AG04449 (cell line): ENCODE data around the gene ZCCHC9.
"Not testable (repeated sequence)": the region's sequence is repeated elsewhere in the genome, so short reads cannot be mapped to it uniquely, and the experiment has no call there.

Experiments
- CTCF ChIA-PET: fragments of 350-600 bp; formaldehyde crosslinking; extraction: SDS; loops from one replicate; lab custom pipeline; 2021; ENCODE audit warnings: antibody characterized with exemption; lab: Yijun Ruan, JAX
- POLR2A ChIA-PET: fragments of 400-600, 350-600 bp; formaldehyde crosslinking; extraction: SDS; loops from one replicate; lab custom pipeline; 2020; ENCODE audit warnings: antibody characterized with exemption, inconsistent platforms; lab: Yijun Ruan, JAX
- DNase-seq: peaks from one replicate; pipeline ENCODE4 v3.0.0-alpha.2; 2010; ENCODE audit warnings: low read depth, low spot score
- H3K4me3 ChIP-seq: 2 replicates; pipeline ENCODE4 v1.5.1; 2011; ENCODE audit warnings: low read depth, mild to moderate bottlenecking, control low read depth, low read length
- CTCF ChIP-seq: IDR thresholded peaks from one replicate; pipeline ENCODE4 v1.5.1; 2011; ENCODE audit warnings: mild to moderate bottlenecking, moderate library complexity, low read length, control low read depth, inconsistent platforms; ENCODE audit not compliant: insufficient read depth; ENCODE audit errors: missing control alignments

The ZCCHC9 gene

GRCh38 chr5:81337803-81338202, 36.4 kb downstream of the ZCCHC9 start:
- no peak for TF ChIP-seq CTCF
- DNase-seq = no peak
- POLR2A ChIA-PET = no interaction called here
- H3K4me3 ChIP-seq = no peak overlapping the region
- CTCF ChIA-PET = no interaction called here

GRCh38 chr5:81338213-81338612, 36.8 kb downstream of the ZCCHC9 start:
- POLR2A ChIA-PET, DNase-seq, H3K4me3 ChIP-seq, CTCF ChIA-PET: not testable (repeated sequence)

GRCh38 chr5:81344736-81345135, 43.3 kb downstream of the ZCCHC9 start:
- DNase-seq = no peak
- TF ChIP-seq CTCF = no peak
- ChIA-PET CTCF (no interaction called here), POLR2A (no interaction called here)
- no peak overlapping the region for H3K4me3 ChIP-seq

GRCh38 chr5:81345411-81346003, 44.1 kb downstream of the ZCCHC9 start:
- no peak for TF ChIP-seq CTCF
- DNase-seq = no peak
- CTCF ChIA-PET = interaction anchor here (1.1 kb wide), 1 partner anchor 42 kb away, joined by 3 read pairs; no protein-coding TSS in a partner anchor

GRCh38 chr5:81349161-81349560, 47.8 kb downstream of the ZCCHC9 start:
- no peak for DNase-seq
- CTCF ChIA-PET = no interaction called here
- TF ChIP-seq CTCF = no peak
- H3K4me3 ChIP-seq = no peak overlapping the region
- POLR2A ChIA-PET = no interaction called here

More at GRCh38 chr5:81345411-81346003, 44.1 kb downstream of the ZCCHC9 start:
- no peak overlapping the region for H3K4me3 ChIP-seq
- POLR2A ChIA-PET = no interaction called here

GRCh38 chr5:81350507-81350906, 49.1 kb downstream of the ZCCHC9 start:
- ChIA-PET POLR2A (no interaction called here), CTCF (no interaction called here)
- no peak for DNase-seq
- H3K4me3 ChIP-seq = no peak overlapping the region
- TF ChIP-seq CTCF = no peak

GRCh38 chr5:81353189-81353588, 51.8 kb downstream of the ZCCHC9 start:
- H3K4me3 ChIP-seq = no peak overlapping the region
- CTCF ChIA-PET = no interaction called here
- DNase-seq = no peak
- TF ChIP-seq CTCF = no peak
- POLR2A ChIA-PET = no interaction called here
